Adrenal gland (tissue), 5 donors: ENCODE measurements around the gene ZSWIM6.

Experiments used
- CTCF ChIP-seq, 6 experiments: fragments of 450-650 bp in 4 of 6; fragments of 200-600 bp in 2 of 6; sonication (generic) in 1 of 6; IDR thresholded peaks; 1 replicate in 5 of 6; 2 replicates in 1 of 6; pipeline versions ENCODE4 v1.5.1 to v1.8.0; 2016 to 2021; ENCODE audit warnings: antibody characterized with exemption in 6 of 6, mild to moderate bottlenecking in 2 of 6, moderate library complexity in 1 of 6
- POLR2A ChIP-seq, 2 donors: fragments of 450-650 bp; IDR thresholded peaks; one replicate each; pipeline ENCODE4 v1.6.1; 2017; ENCODE audit warnings: antibody characterized with exemption in 2 of 2, mild to moderate bottlenecking in 2 of 2, moderate library complexity in 1 of 2
- donor health status: DM: no; HTN: no; CAD: no.

- TF ChIP-seq CTCF (IDR thresholded peaks at IDR 0.05), result no peak
- no peak for TF ChIP-seq POLR2A (IDR thresholded peaks at IDR 0.05)
Measured at GRCh38 chr5:61397238-61397637, 65.2 kb downstream of the ZSWIM6 start.
